ENCODE results near the gene PTCHD1.

DNA sequence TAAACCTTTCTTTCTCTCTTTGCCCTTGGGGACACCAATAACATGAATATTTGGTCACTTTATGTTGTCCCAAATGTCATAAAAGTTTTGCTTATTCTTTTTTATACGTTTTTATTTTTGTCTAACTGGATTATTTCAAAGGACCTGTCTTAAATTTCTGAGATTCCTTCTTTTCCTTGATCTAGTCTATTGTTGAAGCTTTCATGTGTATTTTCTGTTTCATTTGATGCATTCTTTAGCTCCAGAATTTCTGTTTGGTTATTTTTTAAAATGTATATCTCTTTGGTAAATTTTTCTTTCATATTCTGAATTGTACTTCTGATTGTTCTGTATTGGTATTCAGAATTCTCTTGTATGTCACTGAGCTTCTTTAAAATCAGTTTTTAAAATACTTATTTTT, 88.3 kb downstream of the PTCHD1 start:
- TF ChIP-seq, protein P1, sequence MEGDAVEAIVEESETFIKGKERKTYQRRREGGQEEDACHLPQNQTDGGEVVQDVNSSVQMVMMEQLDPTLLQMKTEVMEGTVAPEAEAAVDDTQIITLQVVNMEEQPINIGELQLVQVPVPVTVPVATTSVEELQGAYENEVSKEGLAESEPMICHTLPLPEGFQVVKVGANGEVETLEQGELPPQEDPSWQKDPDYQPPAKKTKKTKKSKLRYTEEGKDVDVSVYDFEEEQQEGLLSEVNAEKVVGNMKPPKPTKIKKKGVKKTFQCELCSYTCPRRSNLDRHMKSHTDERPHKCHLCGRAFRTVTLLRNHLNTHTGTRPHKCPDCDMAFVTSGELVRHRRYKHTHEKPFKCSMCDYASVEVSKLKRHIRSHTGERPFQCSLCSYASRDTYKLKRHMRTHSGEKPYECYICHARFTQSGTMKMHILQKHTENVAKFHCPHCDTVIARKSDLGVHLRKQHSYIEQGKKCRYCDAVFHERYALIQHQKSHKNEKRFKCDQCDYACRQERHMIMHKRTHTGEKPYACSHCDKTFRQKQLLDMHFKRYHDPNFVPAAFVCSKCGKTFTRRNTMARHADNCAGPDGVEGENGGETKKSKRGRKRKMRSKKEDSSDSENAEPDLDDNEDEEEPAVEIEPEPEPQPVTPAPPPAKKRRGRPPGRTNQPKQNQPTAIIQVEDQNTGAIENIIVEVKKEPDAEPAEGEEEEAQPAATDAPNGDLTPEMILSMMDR (IDR thresholded peaks at IDR 0.05): no peak
- no peak for TF ChIP-seq POLR2A (IDR thresholded peaks at IDR 0.05)

All from body of pancreas (tissue), 4 donors.